ENCODE results near the gene XRCC2.
"Not testable (repeated sequence)": the region's sequence is repeated elsewhere in the genome, so short reads cannot be mapped to it uniquely, and the experiment has no call there.

Gene XRCC2

GRCh38 chr7:152664636-152665035 lies 11.3 kb downstream of the XRCC2 start:
- DNase-seq (ENCODE audit: low spot score) = no peak

- no peak for DNase-seq (ENCODE audit: low spot score)
Measured at GRCh38 chr7:152663931-152664330, 12.0 kb downstream of the XRCC2 start.

- no peak for DNase-seq (ENCODE audit: low spot score)
Measured at GRCh38 chr7:152663148-152663740, 12.7 kb downstream of the XRCC2 start.

GRCh38 chr7:152661479-152661878 lies 14.5 kb downstream of the XRCC2 start:
- DNase-seq (ENCODE audit: low spot score) = no peak

GRCh38 chr7:152660021-152660420 lies 15.9 kb downstream of the XRCC2 start:
- no peak for DNase-seq (ENCODE audit: low spot score)

- DNase-seq (ENCODE audit: low spot score) = no peak
Measured at GRCh38 chr7:152654971-152655370, 21.0 kb downstream of the XRCC2 start.

GRCh38 chr7:152649220-152649619 lies 26.7 kb downstream of the XRCC2 start:
- DNase-seq (ENCODE audit: low spot score) = no peak

- DNase-seq (ENCODE audit: low spot score) = no peak
Measured at GRCh38 chr7:152647009-152647408, 28.9 kb downstream of the XRCC2 start.

GRCh38 chr7:152646579-152646978 lies 29.4 kb downstream of the XRCC2 start:
- not testable (repeated sequence) for DNase-seq (ENCODE audit: low spot score)

- no peak for DNase-seq (ENCODE audit: low spot score)
Measured at GRCh38 chr7:152643979-152644559, 31.9 kb downstream of the XRCC2 start.

- DNase-seq (ENCODE audit: low spot score) = no peak
Measured at GRCh38 chr7:152641384-152641783, 34.6 kb downstream of the XRCC2 start.

- no peak for DNase-seq (ENCODE audit: low spot score)
Measured at GRCh38 chr7:152640829-152641228, 35.1 kb downstream of the XRCC2 start.

- DNase-seq (ENCODE audit: low spot score) = no peak
Measured at GRCh38 chr7:152637920-152638580, 37.9 kb downstream of the XRCC2 start.

- no peak for DNase-seq (ENCODE audit: low spot score)
Measured at GRCh38 chr7:152637161-152637560, 38.8 kb downstream of the XRCC2 start.

- DNase-seq (ENCODE audit: low spot score) = no peak
Measured at GRCh38 chr7:152636441-152636840, 39.5 kb downstream of the XRCC2 start.

GRCh38 chr7:152633504-152633903 lies 42.4 kb downstream of the XRCC2 start:
- DNase-seq (ENCODE audit: low spot score) = no peak

GRCh38 chr7:152633072-152633471 lies 42.9 kb downstream of the XRCC2 start:
- DNase-seq (ENCODE audit: low spot score) = no peak

- not testable (repeated sequence) for DNase-seq (ENCODE audit: low spot score)
Measured at GRCh38 chr7:152628772-152629171, 47.2 kb downstream of the XRCC2 start.

- no peak for DNase-seq (ENCODE audit: low spot score)
Measured at GRCh38 chr7:152624228-152624627, 51.7 kb downstream of the XRCC2 start.

GRCh38 chr7:152621426-152621825 lies 54.5 kb downstream of the XRCC2 start:
- no peak for DNase-seq (ENCODE audit: low spot score)

GRCh38 chr7:152619027-152619739 lies 56.8 kb downstream of the XRCC2 start:
- DNase-seq (ENCODE audit: low spot score) = no peak

GRCh38 chr7:152618427-152618826 lies 57.5 kb downstream of the XRCC2 start:
- no peak for DNase-seq (ENCODE audit: low spot score)

GRCh38 chr7:152617056-152617455 lies 58.9 kb downstream of the XRCC2 start:
- DNase-seq (ENCODE audit: low spot score) = no peak

Data from RKO (cell line).